22Rv1 (cell line): ENCODE results near the gene ZNF37A.

Source experiments
- H3K27ac ChIP-seq: fragments of 450-650 bp; 2 replicates; pipeline ENCODE4 v1.5.1; 2017
- CTCF ChIP-seq: fragments of 450-650 bp; IDR thresholded peaks from 2 replicates; pipeline ENCODE4 v1.5.1; 2017; ENCODE audit warnings: mild to moderate bottlenecking
- ZFX ChIP-seq: fragments of 450-650 bp; IDR thresholded peaks from 2 replicates; pipeline ENCODE4 v1.6.1; 2017; ENCODE audit warnings: antibody characterized with exemption, borderline replicate concordance

ZNF37A gene

GRCh38 chr10:38076687-38077086, 17.4 kb upstream of the ZNF37A start:
- TF ChIP-seq CTCF (no peak), ZFX (no peak)
- H3K27ac ChIP-seq, result no peak overlapping the region

- peak overlapping the region; percentile 66; the same call in 1 of the 2 replicates for H3K27ac ChIP-seq
These were observed 819 bp upstream of the ZNF37A start for GRCh38 chr10:38093318-38093717.

- TF ChIP-seq CTCF (no peak), ZFX (no peak)
These were observed 350 bp upstream of the ZNF37A start for GRCh38 chr10:38093816-38094157.

GRCh38 chr10:38094927-38095574, 914 bp downstream of the ZNF37A start:
- peak overlapping the region; percentile 66 for H3K27ac ChIP-seq
- TF ChIP-seq ZFX (no peak), CTCF (no peak)

More at GRCh38 chr10:38093816-38094157, 350 bp upstream of the ZNF37A start:
- H3K27ac ChIP-seq, result peak overlapping the region; percentile 66

GRCh38 chr10:38102880-38103279, 8.7 kb downstream of the ZNF37A start:
- TF ChIP-seq ZFX, result no peak
- no peak for TF ChIP-seq CTCF
- no peak overlapping the region for H3K27ac ChIP-seq

GRCh38 chr10:38103756-38104155, 9.6 kb downstream of the ZNF37A start:
- H3K27ac ChIP-seq, result no peak overlapping the region
- no peak for TF ChIP-seq ZFX
- TF ChIP-seq CTCF, result no peak

GRCh38 chr10:38112159-38112558, 18.0 kb downstream of the ZNF37A start:
- TF ChIP-seq ZFX (no peak), CTCF (no peak)

GRCh38 chr10:38118072-38118807, 24.1 kb downstream of the ZNF37A start:
- H3K27ac ChIP-seq, result no peak overlapping the region
- no peak for TF ChIP-seq CTCF
- no peak for TF ChIP-seq ZFX

More at GRCh38 chr10:38112159-38112558, 18.0 kb downstream of the ZNF37A start:
- H3K27ac ChIP-seq, result no peak overlapping the region
